ENCODE data around the gene SCML1.

The SCML1 gene

GRCh38 chrX:17801431-17801830 lies 64.1 kb downstream of the SCML1 start:
- no peak for DNase-seq

GRCh38 chrX:17802756-17803155 lies 65.5 kb downstream of the SCML1 start:
- DNase-seq, result no peak

- DNase-seq, result no peak
Observed at GRCh38 chrX:17803449-17803848, 66.2 kb downstream of the SCML1 start.
